Ovary (tissue), 3 donors: ENCODE data around the gene GJC2.

Experiments used
- EP300 ChIP-seq: sonication (generic); formaldehyde crosslinking; IDR thresholded peaks from one replicate; pipeline ENCODE4 v1.6.1; 2017; ENCODE audit warnings: antibody characterized with exemption
- POLR2A ChIP-seq: fragments of 450-650 bp; IDR thresholded peaks from one replicate; pipeline ENCODE4 v1.6.1; 2017; ENCODE audit warnings: antibody characterized with exemption, mild to moderate bottlenecking, moderate library complexity
- TF ChIP-seq, protein P1 (sequence below), 3 donors: fragments of 450-650 bp in 2 of 3; fragments of 200-600 bp in 1 of 3; IDR thresholded peaks; one replicate each; pipeline versions ENCODE4 v1.5.1 to v1.8.0; 2016 to 2022; ENCODE audit warnings: antibody characterized with exemption in 3 of 3, mild to moderate bottlenecking in 1 of 3
- donor health status: DM: no; HTN: no; CAD: no.

DNA sequence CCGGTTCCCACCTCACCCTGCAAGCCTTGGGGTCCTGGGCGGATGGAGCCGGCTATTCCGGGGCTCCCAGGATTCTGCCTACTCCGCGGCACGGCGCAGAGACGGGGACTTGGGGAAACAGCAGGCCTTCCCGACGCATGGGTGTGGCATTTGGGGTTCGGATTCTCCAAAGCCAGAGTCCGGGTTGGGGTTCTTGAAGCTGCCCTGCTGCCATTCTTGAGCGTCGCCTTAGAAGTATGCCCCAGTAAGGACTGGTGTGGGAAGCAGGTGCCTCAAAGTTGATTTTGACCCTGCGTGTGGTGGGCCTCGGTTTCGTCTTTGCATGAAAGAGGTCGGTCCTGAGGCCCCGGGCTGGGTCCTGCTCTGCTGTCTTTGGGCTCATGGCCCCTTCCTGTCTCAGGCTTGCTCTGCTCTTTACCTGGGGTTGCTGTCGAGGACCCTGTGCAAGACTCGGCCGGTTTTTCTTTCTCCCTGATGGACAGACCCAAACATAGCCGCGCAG, 9.0 kb upstream of the GJC2 start:
- TF ChIP-seq, protein P1, sequence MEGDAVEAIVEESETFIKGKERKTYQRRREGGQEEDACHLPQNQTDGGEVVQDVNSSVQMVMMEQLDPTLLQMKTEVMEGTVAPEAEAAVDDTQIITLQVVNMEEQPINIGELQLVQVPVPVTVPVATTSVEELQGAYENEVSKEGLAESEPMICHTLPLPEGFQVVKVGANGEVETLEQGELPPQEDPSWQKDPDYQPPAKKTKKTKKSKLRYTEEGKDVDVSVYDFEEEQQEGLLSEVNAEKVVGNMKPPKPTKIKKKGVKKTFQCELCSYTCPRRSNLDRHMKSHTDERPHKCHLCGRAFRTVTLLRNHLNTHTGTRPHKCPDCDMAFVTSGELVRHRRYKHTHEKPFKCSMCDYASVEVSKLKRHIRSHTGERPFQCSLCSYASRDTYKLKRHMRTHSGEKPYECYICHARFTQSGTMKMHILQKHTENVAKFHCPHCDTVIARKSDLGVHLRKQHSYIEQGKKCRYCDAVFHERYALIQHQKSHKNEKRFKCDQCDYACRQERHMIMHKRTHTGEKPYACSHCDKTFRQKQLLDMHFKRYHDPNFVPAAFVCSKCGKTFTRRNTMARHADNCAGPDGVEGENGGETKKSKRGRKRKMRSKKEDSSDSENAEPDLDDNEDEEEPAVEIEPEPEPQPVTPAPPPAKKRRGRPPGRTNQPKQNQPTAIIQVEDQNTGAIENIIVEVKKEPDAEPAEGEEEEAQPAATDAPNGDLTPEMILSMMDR (IDR thresholded peaks at IDR 0.05) = no peak
- TF ChIP-seq POLR2A (no peak), EP300 (no peak)
